NB4 (cell line): ENCODE data around the gene PODXL.
A peak's percentile ranks its signal among the peaks of the same experiment; 100 is the strongest.

Experiments
- DNase-seq: peaks from one replicate; pipeline ENCODE4 v3.0.0; 2010; ENCODE audit warnings: low read depth
- H3K4me3 ChIP-seq: one replicate; pipeline ENCODE4 v1.5.1; 2011; ENCODE audit warnings: mild to moderate bottlenecking, low read depth, low read length, moderate library complexity
- MYC ChIP-seq: IDR thresholded peaks from 2 replicates; pipeline ENCODE4 v1.6.1; 2011; ENCODE audit warnings: low read depth, low read length
- POLR2A ChIP-seq: IDR thresholded peaks from 2 replicates; pipeline ENCODE4 v1.6.1; 2011; ENCODE audit warnings: mild to moderate bottlenecking; ENCODE audit not compliant: insufficient read length; ENCODE audit errors: extremely low read depth
- TF ChIP-seq, protein P1 (sequence below): IDR thresholded peaks from one replicate; pipeline ENCODE4 v1.5.1; 2012; ENCODE audit warnings: low read depth, low read length
- TF ChIP-seq, protein P2 (sequence below): IDR thresholded peaks from 2 replicates; pipeline ENCODE4 v1.6.1; 2011; ENCODE audit warnings: low read depth, low read length

The PODXL gene

DNA sequence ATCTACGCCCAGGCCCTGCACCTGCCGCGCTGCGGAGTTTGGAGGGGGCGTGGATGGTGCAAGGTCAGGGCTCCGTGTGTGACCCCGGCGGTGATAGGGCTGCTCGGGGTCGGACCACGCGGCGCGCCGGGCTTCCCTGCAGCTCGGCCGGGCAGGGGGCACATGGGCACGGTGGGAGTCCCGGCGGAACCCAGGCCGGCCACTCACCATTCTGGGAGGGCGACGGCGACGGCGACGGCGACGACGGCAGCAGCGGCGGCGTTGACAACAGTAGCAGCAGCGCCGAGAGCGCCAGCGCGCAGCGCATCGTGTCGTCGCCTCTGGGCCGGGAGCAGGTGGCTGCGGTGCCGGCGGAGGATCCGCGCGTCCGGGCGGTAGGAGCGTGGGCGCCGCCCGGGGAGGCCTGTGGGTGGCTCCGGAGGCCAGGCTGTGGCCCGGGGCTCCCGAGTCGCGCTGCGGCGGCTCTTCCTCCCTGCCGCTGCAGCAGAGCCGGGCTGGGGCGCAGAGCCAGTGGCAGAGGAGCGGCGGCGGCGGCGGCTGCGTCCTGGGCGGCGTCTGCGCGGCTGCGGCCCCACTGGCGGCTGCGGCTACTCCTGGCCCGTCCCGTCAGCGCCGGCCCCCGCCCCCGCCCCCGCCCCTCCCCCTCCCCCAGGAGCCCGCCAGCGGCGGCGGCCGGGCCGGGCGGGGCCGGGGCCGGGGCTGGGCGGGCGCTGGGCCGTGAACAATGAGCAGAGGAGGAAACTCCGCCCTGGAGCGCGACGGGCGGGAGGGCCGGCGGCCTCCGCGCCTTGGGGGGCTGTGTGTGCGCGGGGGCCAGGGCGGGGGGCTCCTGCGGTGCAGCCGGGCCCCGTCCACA, at the start of gene PODXL:
Gene PODXL, minus strand, starts transcription at position 576 of the 856 bp plus-strand sequence. Its CDS starts 269 bp downstream, at position 307.
- no peak for TF ChIP-seq MYC
- TF ChIP-seq, protein P1, sequence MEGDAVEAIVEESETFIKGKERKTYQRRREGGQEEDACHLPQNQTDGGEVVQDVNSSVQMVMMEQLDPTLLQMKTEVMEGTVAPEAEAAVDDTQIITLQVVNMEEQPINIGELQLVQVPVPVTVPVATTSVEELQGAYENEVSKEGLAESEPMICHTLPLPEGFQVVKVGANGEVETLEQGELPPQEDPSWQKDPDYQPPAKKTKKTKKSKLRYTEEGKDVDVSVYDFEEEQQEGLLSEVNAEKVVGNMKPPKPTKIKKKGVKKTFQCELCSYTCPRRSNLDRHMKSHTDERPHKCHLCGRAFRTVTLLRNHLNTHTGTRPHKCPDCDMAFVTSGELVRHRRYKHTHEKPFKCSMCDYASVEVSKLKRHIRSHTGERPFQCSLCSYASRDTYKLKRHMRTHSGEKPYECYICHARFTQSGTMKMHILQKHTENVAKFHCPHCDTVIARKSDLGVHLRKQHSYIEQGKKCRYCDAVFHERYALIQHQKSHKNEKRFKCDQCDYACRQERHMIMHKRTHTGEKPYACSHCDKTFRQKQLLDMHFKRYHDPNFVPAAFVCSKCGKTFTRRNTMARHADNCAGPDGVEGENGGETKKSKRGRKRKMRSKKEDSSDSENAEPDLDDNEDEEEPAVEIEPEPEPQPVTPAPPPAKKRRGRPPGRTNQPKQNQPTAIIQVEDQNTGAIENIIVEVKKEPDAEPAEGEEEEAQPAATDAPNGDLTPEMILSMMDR = no peak
- no peak for TF ChIP-seq POLR2A
- TF ChIP-seq, protein P2, sequence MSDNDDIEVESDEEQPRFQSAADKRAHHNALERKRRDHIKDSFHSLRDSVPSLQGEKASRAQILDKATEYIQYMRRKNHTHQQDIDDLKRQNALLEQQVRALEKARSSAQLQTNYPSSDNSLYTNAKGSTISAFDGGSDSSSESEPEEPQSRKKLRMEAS = no peak
- peak within 1 kb of the TSS; percentile 34 for H3K4me3 ChIP-seq
- peak; percentile 89 for DNase-seq

DNA sequence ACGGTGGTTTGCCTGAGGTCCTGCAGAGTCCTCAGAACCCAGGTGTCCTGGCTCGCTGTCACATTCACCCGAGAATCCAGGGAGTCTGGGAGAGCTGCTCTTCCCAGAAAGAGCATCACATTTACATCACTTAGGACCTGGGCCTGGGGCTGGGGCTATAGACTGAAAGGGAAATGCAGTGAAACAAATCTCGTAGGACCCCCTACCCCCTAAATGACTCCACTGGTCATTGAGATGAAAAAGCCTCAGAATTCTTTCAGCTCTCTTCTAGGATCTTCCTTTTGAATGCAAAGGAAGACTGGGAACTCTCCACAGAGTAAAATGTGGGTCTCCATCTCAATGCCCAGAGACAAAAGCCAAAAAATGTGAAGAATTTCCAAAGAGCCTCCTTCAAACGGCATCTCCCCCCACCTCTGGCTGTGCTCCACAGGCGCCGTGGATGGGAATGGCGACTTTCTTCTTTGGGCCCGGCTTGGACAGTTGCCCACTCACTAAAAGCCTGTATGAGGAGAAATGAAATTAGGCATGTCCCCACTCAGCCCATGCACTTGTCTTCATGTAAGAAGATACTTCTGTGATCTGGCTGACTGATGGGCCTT, 49.0 kb upstream of the PODXL start:
- H3K4me3 ChIP-seq = no peak overlapping the region
- DNase-seq = no peak
- TF ChIP-seq, protein P2 = no peak
- TF ChIP-seq POLR2A (no peak), MYC (no peak)
- TF ChIP-seq, protein P1 = no peak

DNA sequence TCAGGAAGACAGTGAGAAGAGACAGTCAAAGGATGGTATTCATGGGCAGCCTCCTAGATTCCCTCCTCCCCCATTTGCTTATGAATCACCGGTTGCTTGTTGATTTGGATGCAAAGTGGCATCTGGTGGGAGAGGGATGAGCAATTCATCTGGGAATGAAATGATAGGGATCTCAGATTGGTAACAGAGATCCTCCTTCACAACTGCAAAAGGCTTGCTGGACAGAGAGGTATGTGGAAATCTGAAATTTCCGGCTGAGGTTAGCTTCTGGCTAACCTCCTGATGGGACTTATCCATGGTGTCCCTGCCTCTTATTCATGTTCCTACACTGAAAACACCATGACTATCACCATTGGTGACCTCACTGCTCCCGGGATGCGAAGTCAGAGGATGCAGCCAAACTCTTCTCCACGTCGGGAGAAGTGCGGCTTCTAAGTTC, 48.4 kb upstream of the PODXL start:
- H3K4me3 ChIP-seq = no peak overlapping the region
- TF ChIP-seq MYC = no peak
- no peak for TF ChIP-seq POLR2A
- TF ChIP-seq, protein P1 = no peak
- TF ChIP-seq, protein P2 = no peak
- no peak for DNase-seq

DNA sequence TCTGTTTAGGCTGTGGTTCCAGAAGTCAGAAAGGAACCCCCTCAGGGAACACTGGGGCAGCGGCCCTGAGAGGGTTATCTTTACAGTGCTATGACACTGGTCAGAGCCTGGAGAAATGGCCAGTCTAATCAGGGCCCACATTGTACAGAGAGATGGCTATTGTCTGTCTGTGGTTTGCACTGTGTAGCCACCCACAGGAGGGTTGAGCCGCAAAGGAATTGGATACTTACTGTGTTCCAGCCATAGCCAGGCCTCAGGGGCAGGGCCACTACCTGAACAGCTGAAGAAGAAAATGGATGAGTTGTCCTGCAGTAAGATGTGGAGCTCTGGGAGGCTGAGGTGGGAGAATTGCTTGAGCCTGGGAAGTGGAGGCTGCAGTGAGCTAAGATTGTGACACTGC, 47.5 kb upstream of the PODXL start:
- DNase-seq = no peak
- TF ChIP-seq, protein P2 = no peak
- TF ChIP-seq MYC (no peak), POLR2A (no peak)
- TF ChIP-seq, protein P1 = no peak
- no peak overlapping the region for H3K4me3 ChIP-seq

DNA sequence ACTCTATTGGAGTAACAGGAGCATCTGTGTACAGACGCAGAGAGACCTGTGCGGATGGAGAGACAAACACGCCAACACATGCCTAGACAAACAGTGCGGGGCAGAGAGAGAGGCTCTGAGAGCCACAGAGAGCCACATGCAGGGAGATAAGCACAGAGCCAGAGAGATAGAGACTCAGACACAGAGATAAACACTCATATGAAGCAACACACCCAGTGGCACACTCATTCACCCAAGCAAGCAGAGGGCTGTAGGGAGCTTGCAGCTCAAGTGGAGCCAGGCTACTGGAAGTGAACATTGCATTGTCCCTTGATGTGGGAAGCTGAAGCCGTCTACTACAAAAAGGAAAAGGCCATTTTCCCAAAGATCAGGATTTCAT, 46.6 kb upstream of the PODXL start:
- DNase-seq = no peak
- no peak overlapping the region for H3K4me3 ChIP-seq
- TF ChIP-seq POLR2A (no peak), MYC (no peak)
- TF ChIP-seq, protein P1 = no peak
- TF ChIP-seq, protein P2 = no peak
